ENCODE results near the gene VWA3A. TPM values are rescaled to one million over a fixed set of nuclear protein-coding genes. Genes with fewer than 3 reads are reported as not detected.

Gene VWA3A
- total and polyA plus RNA-seq, 2 of the 4 experiments (the other 2 are of a cell fraction): not detected

DNA sequence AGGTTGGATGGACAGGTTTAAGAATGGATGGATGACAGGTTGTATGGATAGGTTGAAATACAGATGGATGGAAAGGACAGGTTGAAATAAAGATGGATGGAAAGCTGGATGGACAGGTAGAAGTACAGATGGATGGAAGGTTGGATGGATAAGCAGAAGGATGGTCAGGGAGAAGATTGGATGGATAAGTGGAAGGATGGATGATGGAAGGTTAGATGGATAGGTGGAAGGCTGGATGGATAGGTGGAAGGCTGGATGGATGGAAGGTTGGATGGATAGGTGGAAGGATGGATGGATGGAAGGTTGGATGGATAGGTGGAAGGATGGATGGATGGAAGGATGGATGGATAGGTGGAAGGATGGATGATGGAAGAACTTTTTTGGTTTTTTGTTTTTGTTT, 69.1 kb downstream of the VWA3A start:
- BruUV-seq (replicated peaks): no TSS peak
- no peak for DNase-seq
- intact Hi-C loops (cut with micrococcal nuclease): no loop called here
- Histone ChIP-seq H3K27ac (ENCODE audit: insufficient read depth, low read length) (no peak overlapping the region), H4K20me1 (ENCODE audit: insufficient read depth, low read length) (no peaks in the 10 kb centered on the region), H2AK5ac (ENCODE audit: low read depth, low read length) (no peak overlapping the region), H2BK15ac (ENCODE audit: low read depth, low read length) (no peak overlapping the region), H3K14ac (replicated peaks; ENCODE audit: low read depth, low read length) (no peak overlapping the region), H4K91ac (ENCODE audit: insufficient read depth, low read depth, low read length) (no peak overlapping the region), H2AK9ac (replicated peaks; ENCODE audit: low read depth, low read length, poor library complexity) (no peak overlapping the region), H4K5ac (ENCODE audit: low read depth, low read length) (no peak overlapping the region), H3K36me3 (ENCODE audit: control insufficient read depth, insufficient read depth, low read length) (no peaks in the 10 kb centered on the region), H2BK120ac (ENCODE audit: low read depth, low read length) (no peak overlapping the region), H3K9me1 (ENCODE audit: insufficient read depth, low read length) (no peaks in the 10 kb centered on the region), H4K8ac (ENCODE audit: low read depth in 2 of 2, low read length in 2 of 2) (no peak overlapping the region), H2BK5ac (ENCODE audit: low read depth, low read length, poor library complexity, severe bottlenecking) (no peak overlapping the region), H3K23ac (ENCODE audit: low read depth, low read length) (no peak overlapping the region), H2AFZ (replicated peaks; ENCODE audit: low read length, poor library complexity) (no peak overlapping the region), H3K56ac (ENCODE audit: extremely low read depth, insufficient read depth, low read length) (no peak overlapping the region), H3K18ac (ENCODE audit: low read depth, low read length) (no peak overlapping the region), H3K9me3 (ENCODE audit: control insufficient read depth, insufficient read depth, low read length) (no peaks in the 10 kb centered on the region), H2BK20ac (ENCODE audit: low read depth, low read length) (no peak overlapping the region), H3K27me3 (ENCODE audit: control insufficient read depth, insufficient read depth, low read length) (peaks cover 28% of the 10 kb centered on the region), H3K79me1 (ENCODE audit: low read depth in 1 of 2, low read length in 2 of 2) (no peaks in the 10 kb centered on the region), H3K4me3 (ENCODE audit: insufficient read depth, low read depth, low read length) (no peak overlapping the region), H3K4me2 (ENCODE audit: low read depth, low read length) (no peak overlapping the region), H3K4ac (ENCODE audit: low read depth, low read length) (no peak overlapping the region), H3K9ac (ENCODE audit: low read depth, low read length) (no peak overlapping the region), H3K4me1 (ENCODE audit: control insufficient read depth, insufficient read depth, low read length) (no peaks in the 10 kb centered on the region)
- CTCF ChIA-PET: interaction anchor here (0.6 kb wide), 1 partner anchor 213 kb away, joined by 4 read pairs; no protein-coding TSS in a partner anchor
- no peak for ATAC-seq (ENCODE audit: low read depth)
- TF ChIP-seq MXI1 (IDR thresholded peaks at IDR 0.05; ENCODE audit: borderline replicate concordance, low read depth, low read length) (no peak), MAFK (IDR thresholded peaks at IDR 0.05; ENCODE audit: low read depth, low read length) (no peak), BHLHE40 (IDR thresholded peaks at IDR 0.05; ENCODE audit: low read depth, low read length) (no peak), RFX5 (IDR thresholded peaks at IDR 0.05; ENCODE audit: low read depth, low read length) (no peak), SMC3 (IDR thresholded peaks at IDR 0.05; ENCODE audit: low read depth, low read length) (no peak), FOS (IDR thresholded peaks at IDR 0.05; ENCODE audit: low read depth, low read length) (no peak), MAZ (IDR thresholded peaks at IDR 0.05; ENCODE audit: borderline replicate concordance, low read depth, low read length) (no peak)
- TF ChIP-seq, protein P1, sequence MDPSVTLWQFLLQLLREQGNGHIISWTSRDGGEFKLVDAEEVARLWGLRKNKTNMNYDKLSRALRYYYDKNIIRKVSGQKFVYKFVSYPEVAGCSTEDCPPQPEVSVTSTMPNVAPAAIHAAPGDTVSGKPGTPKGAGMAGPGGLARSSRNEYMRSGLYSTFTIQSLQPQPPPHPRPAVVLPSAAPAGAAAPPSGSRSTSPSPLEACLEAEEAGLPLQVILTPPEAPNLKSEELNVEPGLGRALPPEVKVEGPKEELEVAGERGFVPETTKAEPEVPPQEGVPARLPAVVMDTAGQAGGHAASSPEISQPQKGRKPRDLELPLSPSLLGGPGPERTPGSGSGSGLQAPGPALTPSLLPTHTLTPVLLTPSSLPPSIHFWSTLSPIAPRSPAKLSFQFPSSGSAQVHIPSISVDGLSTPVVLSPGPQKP (IDR thresholded peaks at IDR 0.05; ENCODE audit: borderline replicate concordance, low read depth, low read length): no peak
- TF ChIP-seq, protein P2, sequence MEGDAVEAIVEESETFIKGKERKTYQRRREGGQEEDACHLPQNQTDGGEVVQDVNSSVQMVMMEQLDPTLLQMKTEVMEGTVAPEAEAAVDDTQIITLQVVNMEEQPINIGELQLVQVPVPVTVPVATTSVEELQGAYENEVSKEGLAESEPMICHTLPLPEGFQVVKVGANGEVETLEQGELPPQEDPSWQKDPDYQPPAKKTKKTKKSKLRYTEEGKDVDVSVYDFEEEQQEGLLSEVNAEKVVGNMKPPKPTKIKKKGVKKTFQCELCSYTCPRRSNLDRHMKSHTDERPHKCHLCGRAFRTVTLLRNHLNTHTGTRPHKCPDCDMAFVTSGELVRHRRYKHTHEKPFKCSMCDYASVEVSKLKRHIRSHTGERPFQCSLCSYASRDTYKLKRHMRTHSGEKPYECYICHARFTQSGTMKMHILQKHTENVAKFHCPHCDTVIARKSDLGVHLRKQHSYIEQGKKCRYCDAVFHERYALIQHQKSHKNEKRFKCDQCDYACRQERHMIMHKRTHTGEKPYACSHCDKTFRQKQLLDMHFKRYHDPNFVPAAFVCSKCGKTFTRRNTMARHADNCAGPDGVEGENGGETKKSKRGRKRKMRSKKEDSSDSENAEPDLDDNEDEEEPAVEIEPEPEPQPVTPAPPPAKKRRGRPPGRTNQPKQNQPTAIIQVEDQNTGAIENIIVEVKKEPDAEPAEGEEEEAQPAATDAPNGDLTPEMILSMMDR (conservative IDR thresholded peaks at IDR 0.05; ENCODE audit: low read depth, low read length): no peak
- dilution Hi-C loops (cut with HindIII; ENCODE audit: low sequenced_read_pairs, unreplicated experiment): no loop called here
- in situ Hi-C loops (cut with MboI; ENCODE audit: low sequenced_read_pairs): no loop called here
- POLR2A ChIA-PET (ENCODE audit: unreplicated experiment): no interaction called here

Measured in IMR-90 (cell line).